Mucosa of descending colon (tissue), 3 donors: Measurements from ENCODE around the gene TIMP3. TPM values are rescaled to one million over a fixed set of nuclear protein-coding genes. Genes with fewer than 3 reads are reported as not detected.

ENCODE experiments used
- ATAC-seq: fragments of 200-7000 bp; cut with Tn5 transposase; one replicate; pipeline ENCODE4 v1.9.1; 2020; ENCODE audit warnings: mild to moderate bottlenecking, moderate library complexity
- DNase-seq, 3 donors: peaks; one replicate each; pipeline ENCODE4 v3.0.0-alpha.2; 2020
- H3K36me3 ChIP-seq: fragments of 200-600 bp; one replicate; pipeline ENCODE4 v1.8.0; 2021; ENCODE audit warnings: low read depth, mild to moderate bottlenecking
- H3K4me1 ChIP-seq: fragments of 200-600 bp; one replicate; pipeline ENCODE4 v1.8.0; 2021; ENCODE audit warnings: low read depth, mild to moderate bottlenecking
- H3K4me3 ChIP-seq: fragments of 200-600 bp; one replicate; pipeline ENCODE4 v1.8.0; 2021; ENCODE audit warnings: mild to moderate bottlenecking
- H3K9me3 ChIP-seq: fragments of 200-600 bp; one replicate; pipeline ENCODE4 v1.8.0; 2021; ENCODE audit warnings: mild to moderate bottlenecking
- intact Hi-C, 2 donors: fragments of 100-400 bp; cut with DNase I in 1 of 2; cut with micrococcal nuclease in 1 of 2; formaldehyde crosslinking; loops; one replicate each; pipeline versions ENCODE4 v1.11.0 to v1.11.1; 2022; cut with DNase I, micrococcal nuclease
- total RNA-seq, 3 donors: library from RNA; stranded (reverse); fragmentation: NEBNext Ultra II Directional in 2 of 3; extraction: Animal tissue kit (Norgen Biotek cat#: 25700) in 2 of 3; gene quantifications; one replicate each; pipeline versions ENCODE4 v1.2.1 to v1.2.4, GENCODE V29; 2021 to 2023
- TF ChIP-seq, protein P1 (sequence below): fragments of 200-600 bp; IDR thresholded peaks from one replicate; pipeline ENCODE4 v1.8.0; 2022; ENCODE audit warnings: antibody characterized with exemption, mild to moderate bottlenecking
- donor health status: DM: no; HTN: no; CAD: no; lungs with moderate emphysema.
- donor health status: DM: no; HTN: no; CAD: no.
- donor health status: DM: no; HTN: yes; CAD: no.

TIMP3 gene
- total RNA-seq, 3 donors from 2014 or later: 14.4 to 193 (median 49.1) TPM

DNA sequence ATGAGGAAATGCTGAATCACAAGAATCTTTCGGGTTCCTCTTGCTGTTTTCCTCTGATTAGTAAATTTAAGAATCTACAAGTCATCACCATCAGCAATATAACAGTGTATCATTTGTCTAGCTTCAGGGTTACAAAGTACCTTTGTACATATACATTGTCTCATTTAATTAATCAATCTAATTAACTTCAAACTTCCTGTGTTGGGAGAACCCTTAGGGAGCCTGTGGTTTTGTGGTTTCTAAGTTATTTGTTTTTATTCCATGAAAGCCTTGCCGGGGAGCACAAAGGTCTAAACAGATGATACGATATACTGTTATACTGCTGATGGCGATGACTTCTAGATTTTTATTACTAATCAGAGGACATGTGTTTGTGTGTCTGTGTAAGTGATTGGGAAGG is 41.0 kb downstream of the TIMP3 start:
- Histone ChIP-seq H3K9me3 (no peaks in the 10 kb centered on the region), H3K36me3 (no peaks in the 10 kb centered on the region), H3K4me1 (no peaks in the 10 kb centered on the region), H3K4me3 (no peak overlapping the region)
- no peak for ATAC-seq
- intact Hi-C loops: no loop called here
- DNase-seq: no peak
- TF ChIP-seq, protein P1, sequence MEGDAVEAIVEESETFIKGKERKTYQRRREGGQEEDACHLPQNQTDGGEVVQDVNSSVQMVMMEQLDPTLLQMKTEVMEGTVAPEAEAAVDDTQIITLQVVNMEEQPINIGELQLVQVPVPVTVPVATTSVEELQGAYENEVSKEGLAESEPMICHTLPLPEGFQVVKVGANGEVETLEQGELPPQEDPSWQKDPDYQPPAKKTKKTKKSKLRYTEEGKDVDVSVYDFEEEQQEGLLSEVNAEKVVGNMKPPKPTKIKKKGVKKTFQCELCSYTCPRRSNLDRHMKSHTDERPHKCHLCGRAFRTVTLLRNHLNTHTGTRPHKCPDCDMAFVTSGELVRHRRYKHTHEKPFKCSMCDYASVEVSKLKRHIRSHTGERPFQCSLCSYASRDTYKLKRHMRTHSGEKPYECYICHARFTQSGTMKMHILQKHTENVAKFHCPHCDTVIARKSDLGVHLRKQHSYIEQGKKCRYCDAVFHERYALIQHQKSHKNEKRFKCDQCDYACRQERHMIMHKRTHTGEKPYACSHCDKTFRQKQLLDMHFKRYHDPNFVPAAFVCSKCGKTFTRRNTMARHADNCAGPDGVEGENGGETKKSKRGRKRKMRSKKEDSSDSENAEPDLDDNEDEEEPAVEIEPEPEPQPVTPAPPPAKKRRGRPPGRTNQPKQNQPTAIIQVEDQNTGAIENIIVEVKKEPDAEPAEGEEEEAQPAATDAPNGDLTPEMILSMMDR: no peak

DNA sequence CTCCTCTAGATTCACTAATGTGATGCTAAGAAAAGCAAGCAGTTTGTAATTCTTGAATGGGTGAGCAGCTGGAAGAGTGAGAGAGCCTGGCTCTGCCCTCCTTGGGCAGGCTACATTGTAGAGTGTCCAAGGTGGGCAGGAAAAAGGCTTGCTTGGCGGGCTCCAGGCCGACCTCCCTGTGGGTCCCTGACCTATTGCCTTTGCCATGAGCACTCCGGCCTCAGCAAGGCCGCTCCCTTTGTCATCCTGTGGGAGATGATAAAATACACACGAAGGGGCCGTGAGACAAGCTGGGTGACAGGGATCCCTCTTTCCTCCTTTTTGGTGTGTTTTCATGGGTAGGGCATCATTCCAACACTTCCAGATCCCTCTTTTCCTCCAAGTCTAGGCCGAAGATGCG is 41.8 kb downstream of the TIMP3 start:
- intact Hi-C loops: no loop called here
- no peaks in the 10 kb centered on the region for H3K9me3 ChIP-seq
- no peaks in the 10 kb centered on the region for H3K36me3 ChIP-seq
- no peak overlapping the region for H3K4me3 ChIP-seq
- no peak for DNase-seq
- H3K4me1 ChIP-seq: no peaks in the 10 kb centered on the region
- TF ChIP-seq, protein P1: no peak
- no peak for ATAC-seq

DNA sequence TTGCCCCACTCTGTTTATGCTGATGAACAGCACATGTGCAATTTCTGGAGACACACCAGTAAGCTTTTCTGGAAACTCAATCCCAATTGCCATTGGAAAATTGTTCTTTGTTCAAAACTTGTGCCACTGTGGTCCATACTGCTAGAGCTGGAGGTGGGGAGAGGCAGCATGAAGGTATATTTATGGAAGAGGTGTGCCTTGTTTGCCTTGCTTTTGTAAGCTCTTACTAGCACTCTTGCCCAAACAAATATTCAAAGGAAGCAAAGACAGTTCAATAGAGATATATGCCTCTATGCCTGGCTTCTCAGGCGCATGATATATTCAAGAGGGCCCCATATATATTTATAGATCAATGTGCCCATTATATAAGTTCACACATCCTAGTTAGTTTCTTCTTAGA is 42.7 kb downstream of the TIMP3 start:
- no peaks in the 10 kb centered on the region for H3K4me1 ChIP-seq
- H3K9me3 ChIP-seq: no peaks in the 10 kb centered on the region
- intact Hi-C loops: no loop called here
- TF ChIP-seq, protein P1: no peak
- DNase-seq (no peak), ATAC-seq (no peak)
- no peaks in the 10 kb centered on the region for H3K36me3 ChIP-seq
- no peak overlapping the region for H3K4me3 ChIP-seq

DNA sequence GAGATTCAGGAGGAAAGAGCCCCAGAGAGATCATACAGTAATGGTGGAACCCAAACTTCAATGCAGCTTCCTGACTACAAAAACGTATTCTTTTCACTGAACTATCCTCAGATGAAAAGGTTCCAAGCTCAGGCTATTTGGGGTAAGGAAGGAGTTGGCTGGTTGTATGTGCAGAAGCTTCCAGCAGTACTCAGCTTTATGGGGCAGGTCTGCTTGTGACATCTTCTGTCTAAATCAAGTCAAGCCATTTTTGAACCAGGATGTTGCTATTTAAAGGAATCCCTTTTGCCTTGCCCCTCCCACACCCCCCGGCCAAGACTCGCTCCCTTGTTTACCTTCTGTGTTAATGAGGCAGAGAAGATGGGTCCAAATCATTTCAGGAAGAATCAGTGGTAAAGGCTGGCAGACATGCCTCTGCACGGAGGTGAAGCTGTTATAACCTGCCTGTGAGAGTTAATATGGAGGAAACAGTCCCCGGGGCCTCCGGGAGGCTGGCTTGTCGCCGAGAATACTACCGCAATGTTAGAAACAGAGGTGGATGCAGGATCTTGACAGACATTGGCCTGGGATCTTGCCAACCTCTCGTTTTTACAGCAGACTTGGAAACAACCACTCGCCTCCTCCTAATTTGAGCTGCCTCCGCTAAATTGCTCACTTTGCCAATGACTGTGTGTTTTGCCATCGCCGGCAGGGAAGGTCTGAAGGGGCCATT is 45.4 kb downstream of the TIMP3 start:
- Histone ChIP-seq H3K36me3 (no peaks in the 10 kb centered on the region), H3K4me1 (no peaks in the 10 kb centered on the region), H3K9me3 (no peaks in the 10 kb centered on the region), H3K4me3 (no peak overlapping the region)
- intact Hi-C loops: no loop called here
- ATAC-seq (no peak), DNase-seq (peak in 1 of 3 donors; percentile 22)
- TF ChIP-seq, protein P1: no peak

DNA sequence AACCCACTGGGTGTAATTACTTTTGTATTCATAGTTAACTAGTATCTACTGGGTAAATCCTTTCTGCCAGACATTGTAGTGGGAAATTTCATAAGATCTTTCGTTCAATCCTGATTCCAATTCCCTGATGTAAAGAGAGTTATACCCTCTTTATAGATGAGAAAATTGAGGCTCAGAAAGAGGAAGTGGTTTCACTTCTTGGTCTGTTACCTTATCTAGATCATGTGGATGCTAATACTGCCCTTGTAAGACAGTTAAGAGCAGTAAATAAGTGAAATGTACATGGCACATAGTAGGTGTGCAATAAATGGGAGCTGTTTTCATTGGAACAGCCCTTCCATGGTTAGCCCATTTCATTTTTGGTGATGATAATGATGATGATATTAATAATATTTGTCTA is 46.7 kb downstream of the TIMP3 start:
- Histone ChIP-seq H3K4me3 (no peak overlapping the region), H3K36me3 (no peaks in the 10 kb centered on the region), H3K4me1 (no peaks in the 10 kb centered on the region), H3K9me3 (no peaks in the 10 kb centered on the region)
- intact Hi-C loops: no loop called here
- DNase-seq (no peak), ATAC-seq (no peak)
- TF ChIP-seq, protein P1: no peak

DNA sequence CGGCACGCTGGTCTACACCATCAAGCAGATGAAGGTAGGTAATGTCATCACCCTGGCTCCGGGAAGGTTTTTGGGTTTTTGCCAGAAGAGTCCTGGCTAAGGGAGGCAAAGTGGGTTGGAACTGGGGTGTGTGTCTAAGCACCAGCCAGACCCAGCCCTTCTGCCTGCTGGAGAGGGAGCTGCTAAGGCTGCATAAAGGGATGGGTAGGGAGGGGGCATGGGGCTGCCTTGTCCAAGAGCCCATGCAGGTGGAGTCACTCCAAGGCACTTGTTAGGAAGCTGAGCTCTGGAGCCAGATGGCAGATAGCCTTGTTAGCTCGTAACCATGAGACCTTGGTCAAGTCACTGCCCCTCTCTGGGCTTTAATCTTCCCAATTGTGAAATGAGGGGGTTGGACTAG is 48.0 kb downstream of the TIMP3 start:
- no peaks in the 10 kb centered on the region for H3K9me3 ChIP-seq
- H3K4me3 ChIP-seq: no peak overlapping the region
- TF ChIP-seq, protein P1: no peak
- no peak for ATAC-seq
- H3K4me1 ChIP-seq: no peaks in the 10 kb centered on the region
- no peaks in the 10 kb centered on the region for H3K36me3 ChIP-seq
- DNase-seq: no peak
- intact Hi-C loops: no loop called here
